ENCODE results near the gene HMOX2.

DNA sequence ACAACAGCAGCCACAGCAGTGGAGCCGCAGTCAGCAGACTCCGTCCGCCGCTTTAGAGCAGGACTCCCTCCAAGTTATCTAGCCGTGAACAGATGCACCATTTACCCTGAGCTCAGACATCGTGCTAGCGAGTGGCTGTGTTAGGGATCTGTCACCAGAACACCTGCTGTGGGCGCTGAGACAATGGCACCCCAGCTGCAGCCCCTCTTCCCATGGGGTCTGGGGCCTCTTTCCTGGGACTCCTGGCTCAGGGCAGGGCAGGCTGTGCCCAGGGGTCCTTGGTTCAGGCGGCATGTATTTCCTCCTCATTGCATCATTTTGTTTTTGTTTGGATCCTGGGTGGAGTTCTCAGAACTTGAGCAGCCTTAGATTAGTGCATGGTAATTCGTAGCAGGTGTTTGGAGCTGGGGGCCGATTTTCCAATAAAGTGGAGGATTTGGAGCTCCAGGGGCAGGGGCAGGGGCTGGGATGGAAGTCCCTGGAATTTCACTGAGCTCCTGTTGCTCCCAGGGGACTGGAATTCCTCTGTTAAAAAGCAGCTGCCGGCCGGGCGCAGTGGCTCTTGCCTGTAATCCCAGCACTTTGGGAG is 25.2 kb upstream of the HMOX2 start:
- TF ChIP-seq, protein P1, sequence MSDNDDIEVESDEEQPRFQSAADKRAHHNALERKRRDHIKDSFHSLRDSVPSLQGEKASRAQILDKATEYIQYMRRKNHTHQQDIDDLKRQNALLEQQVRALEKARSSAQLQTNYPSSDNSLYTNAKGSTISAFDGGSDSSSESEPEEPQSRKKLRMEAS (IDR thresholded peaks at IDR 0.05) = no peak
- TF ChIP-seq ELF1 (IDR thresholded peaks at IDR 0.05; ENCODE audit: borderline replicate concordance, low read depth) (no peak), CTCF (IDR thresholded peaks at IDR 0.05 in 2 of 3, conservative IDR thresholded peaks at IDR 0.05 in 1 of 3; ENCODE audit: borderline replicate concordance in 1 of 3, insufficient read depth in 1 of 3, low read depth in 2 of 3, low read length in 2 of 3) (no peak), EGR1 (IDR thresholded peaks at IDR 0.05; ENCODE audit: low read depth) (no peak), SIN3A (IDR thresholded peaks at IDR 0.05; ENCODE audit: low read depth) (no peak), POLR2AphosphoS5 (IDR thresholded peaks at IDR 0.05; ENCODE audit: low read depth, low read length) (no peak), JUND (IDR thresholded peaks at IDR 0.05) (no peak)

All from HCT116 (cell line).